ENCODE data around the gene PGPEP1.
A peak's percentile ranks its signal among the peaks of the same experiment; 100 is the strongest.
"Not testable (repeated sequence)": the region's sequence is repeated elsewhere in the genome, so short reads cannot be mapped to it uniquely, and the experiment has no call there.

The PGPEP1 gene

GRCh38 chr19:18322318-18322758 is 18.1 kb upstream of the PGPEP1 start:
- TF ChIP-seq POLR2AphosphoS5 (IDR thresholded peaks at IDR 0.05; ENCODE audit: low read depth, low read length) (peak; percentile 21), POLR2A (IDR thresholded peaks at IDR 0.05; ENCODE audit: low read depth, low read length) (no peak), TAF1 (IDR thresholded peaks at IDR 0.05; ENCODE audit: borderline replicate concordance, low read depth, low read length) (no peak)
- FAIRE-seq, result no peak
- no peak for DNase-seq (ENCODE audit: insufficient read length)

GRCh38 chr19:18322759-18323460 is 17.5 kb upstream of the PGPEP1 start, which contains the start of gene LSM4:
LSM4 (minus strand) TSS chr19:18323076; CDS start chr19:18323020, 56 bp downstream.
- FAIRE-seq (peak; percentile 99), DNase-seq (ENCODE audit: insufficient read length) (peak; percentile 98)
- peak; percentile 88; the same call in 1 of the 2 replicates for TF ChIP-seq POLR2A (IDR thresholded peaks at IDR 0.05; ENCODE audit: low read depth, low read length)
- TF ChIP-seq TAF1 (IDR thresholded peaks at IDR 0.05; ENCODE audit: borderline replicate concordance, low read depth, low read length), result peak; percentile 29; the same call in 1 of the 2 replicates
- peak; percentile 72 for TF ChIP-seq POLR2AphosphoS5 (IDR thresholded peaks at IDR 0.05; ENCODE audit: low read depth, low read length)

- not testable (repeated sequence) for FAIRE-seq
These were observed 16.0 kb upstream of the PGPEP1 start for GRCh38 chr19:18324373-18324731.

GRCh38 chr19:18326772-18327171 is 13.6 kb upstream of the PGPEP1 start:
- no peak for DNase-seq (ENCODE audit: insufficient read length)
- no peak for TF ChIP-seq TAF1 (IDR thresholded peaks at IDR 0.05; ENCODE audit: borderline replicate concordance, low read depth, low read length)
- TF ChIP-seq POLR2AphosphoS5 (IDR thresholded peaks at IDR 0.05; ENCODE audit: low read depth, low read length), result no peak
- TF ChIP-seq POLR2A (IDR thresholded peaks at IDR 0.05; ENCODE audit: low read depth, low read length), result no peak
- no peak for FAIRE-seq

More at GRCh38 chr19:18324373-18324731, 16.0 kb upstream of the PGPEP1 start:
- not testable (repeated sequence) for DNase-seq (ENCODE audit: insufficient read length)

- DNase-seq (ENCODE audit: insufficient read length), result peak; percentile 90
- FAIRE-seq, result peak; percentile 95
- TF ChIP-seq POLR2A (IDR thresholded peaks at IDR 0.05; ENCODE audit: low read depth, low read length) (no peak), POLR2AphosphoS5 (IDR thresholded peaks at IDR 0.05; ENCODE audit: low read depth, low read length) (no peak), TAF1 (IDR thresholded peaks at IDR 0.05; ENCODE audit: borderline replicate concordance, low read depth, low read length) (no peak)
These were observed 11.9 kb upstream of the PGPEP1 start for GRCh38 chr19:18328340-18329034.

- no peak for FAIRE-seq
- DNase-seq (ENCODE audit: insufficient read length), result no peak
- TF ChIP-seq POLR2AphosphoS5 (IDR thresholded peaks at IDR 0.05; ENCODE audit: low read depth, low read length), result no peak
- TF ChIP-seq TAF1 (IDR thresholded peaks at IDR 0.05; ENCODE audit: borderline replicate concordance, low read depth, low read length), result no peak
- no peak for TF ChIP-seq POLR2A (IDR thresholded peaks at IDR 0.05; ENCODE audit: low read depth, low read length)
These were observed 11.4 kb upstream of the PGPEP1 start for GRCh38 chr19:18329035-18329376.

GRCh38 chr19:18330868-18331267 is 9.5 kb upstream of the PGPEP1 start:
- DNase-seq (ENCODE audit: insufficient read length) (no peak), FAIRE-seq (no peak)
- TF ChIP-seq POLR2A (IDR thresholded peaks at IDR 0.05; ENCODE audit: low read depth, low read length) (no peak), POLR2AphosphoS5 (IDR thresholded peaks at IDR 0.05; ENCODE audit: low read depth, low read length) (no peak), TAF1 (IDR thresholded peaks at IDR 0.05; ENCODE audit: borderline replicate concordance, low read depth, low read length) (no peak)

- TF ChIP-seq POLR2A (IDR thresholded peaks at IDR 0.05; ENCODE audit: low read depth, low read length), result no peak
- TF ChIP-seq TAF1 (IDR thresholded peaks at IDR 0.05; ENCODE audit: borderline replicate concordance, low read depth, low read length), result no peak
- TF ChIP-seq POLR2AphosphoS5 (IDR thresholded peaks at IDR 0.05; ENCODE audit: low read depth, low read length), result no peak
- FAIRE-seq, result no peak
- DNase-seq (ENCODE audit: insufficient read length), result no peak
These were observed 7.4 kb upstream of the PGPEP1 start for GRCh38 chr19:18332917-18333530.

GRCh38 chr19:18333680-18334079 is 6.7 kb upstream of the PGPEP1 start:
- TF ChIP-seq POLR2A (IDR thresholded peaks at IDR 0.05; ENCODE audit: low read depth, low read length), result no peak
- TF ChIP-seq TAF1 (IDR thresholded peaks at IDR 0.05; ENCODE audit: borderline replicate concordance, low read depth, low read length), result no peak
- no peak for TF ChIP-seq POLR2AphosphoS5 (IDR thresholded peaks at IDR 0.05; ENCODE audit: low read depth, low read length)
- no peak for FAIRE-seq

GRCh38 chr19:18336121-18336520 is 4.3 kb upstream of the PGPEP1 start:
- FAIRE-seq, result no peak
- DNase-seq (ENCODE audit: insufficient read length), result no peak
- TF ChIP-seq POLR2AphosphoS5 (IDR thresholded peaks at IDR 0.05; ENCODE audit: low read depth, low read length), result no peak
- no peak for TF ChIP-seq POLR2A (IDR thresholded peaks at IDR 0.05; ENCODE audit: low read depth, low read length)
- TF ChIP-seq TAF1 (IDR thresholded peaks at IDR 0.05; ENCODE audit: borderline replicate concordance, low read depth, low read length), result no peak

More at GRCh38 chr19:18333680-18334079, 6.7 kb upstream of the PGPEP1 start:
- DNase-seq (ENCODE audit: insufficient read length), result no peak

- FAIRE-seq, result no peak
- TF ChIP-seq TAF1 (IDR thresholded peaks at IDR 0.05; ENCODE audit: borderline replicate concordance, low read depth, low read length) (no peak), POLR2AphosphoS5 (IDR thresholded peaks at IDR 0.05; ENCODE audit: low read depth, low read length) (no peak), POLR2A (IDR thresholded peaks at IDR 0.05; ENCODE audit: low read depth, low read length) (no peak)
- no peak for DNase-seq (ENCODE audit: insufficient read length)
These were observed 1.9 kb upstream of the PGPEP1 start for GRCh38 chr19:18338541-18338940.

Measured in GM12892 (cell line).